Ishikawa (cell line): ENCODE data around the gene SIX1.

Source experiments
- CEBPB ChIP-seq: IDR thresholded peaks from 2 replicates; pipeline ENCODE4 v1.6.1; 2012
- CREB1 ChIP-seq: IDR thresholded peaks from 2 replicates; pipeline ENCODE4 v1.6.1; 2012; ENCODE audit warnings: low read depth
- EGR1 ChIP-seq: IDR thresholded peaks from 2 replicates; pipeline ENCODE4 v1.6.1; 2012
- EP300 ChIP-seq: IDR thresholded peaks from 2 replicates; pipeline ENCODE4 v1.6.1; 2012; ENCODE audit warnings: borderline replicate concordance
- FOXM1 ChIP-seq: IDR thresholded peaks from 2 replicates; pipeline ENCODE4 v1.6.1; 2012; ENCODE audit warnings: low read depth, borderline replicate concordance
- NFIC ChIP-seq: IDR thresholded peaks from 2 replicates; pipeline ENCODE4 v1.6.1; 2012
- RAD21 ChIP-seq: IDR thresholded peaks from 2 replicates; pipeline ENCODE4 v1.6.1; 2012; ENCODE audit warnings: low read depth
- TAF1 ChIP-seq: IDR thresholded peaks from 2 replicates; pipeline ENCODE4 v1.6.1; 2012; ENCODE audit warnings: low read depth, mild to moderate bottlenecking
- TCF12 ChIP-seq: IDR thresholded peaks from 2 replicates; pipeline ENCODE4 v1.6.1; 2012; ENCODE audit warnings: low read depth
- TEAD4 ChIP-seq: IDR thresholded peaks from 2 replicates; pipeline ENCODE4 v1.6.1; 2012
- YY1 ChIP-seq: IDR thresholded peaks from 2 replicates; pipeline ENCODE4 v1.6.1; 2012; ENCODE audit warnings: low read depth
- ZBTB7A ChIP-seq: IDR thresholded peaks from 2 replicates; pipeline ENCODE4 v1.6.1; 2012; ENCODE audit warnings: low read depth
- TF ChIP-seq, protein P1 (sequence below): IDR thresholded peaks from 2 replicates; pipeline ENCODE4 v1.6.1; 2012; ENCODE audit warnings: low read depth, mild to moderate bottlenecking
- TF ChIP-seq, protein P2 (sequence below): IDR thresholded peaks from 2 replicates; pipeline ENCODE4 v1.6.1; 2012
- TF ChIP-seq, protein P3 (sequence below): IDR thresholded peaks from 2 replicates; pipeline ENCODE4 v1.6.1; 2012

SIX1 gene

DNA sequence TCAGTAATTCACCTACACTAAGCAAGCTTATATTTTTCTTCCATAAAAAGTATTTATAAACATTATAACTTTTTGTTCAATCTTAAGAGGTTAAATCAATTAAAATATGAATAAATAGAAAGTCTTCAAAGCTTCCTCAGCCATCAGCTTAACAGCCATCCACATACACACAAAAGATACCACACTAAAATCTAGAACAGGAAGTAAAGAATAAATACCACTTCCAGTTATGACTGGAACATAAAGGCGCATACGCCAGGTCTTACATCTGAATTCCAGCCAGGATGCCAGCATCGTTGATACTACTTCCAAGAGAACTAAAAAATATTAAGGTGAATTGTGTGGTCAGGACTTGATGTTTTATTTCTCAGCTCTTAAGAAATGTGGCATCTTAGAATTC lies 17.0 kb downstream of the SIX1 start:
- no peak for TF ChIP-seq FOXM1

DNA sequence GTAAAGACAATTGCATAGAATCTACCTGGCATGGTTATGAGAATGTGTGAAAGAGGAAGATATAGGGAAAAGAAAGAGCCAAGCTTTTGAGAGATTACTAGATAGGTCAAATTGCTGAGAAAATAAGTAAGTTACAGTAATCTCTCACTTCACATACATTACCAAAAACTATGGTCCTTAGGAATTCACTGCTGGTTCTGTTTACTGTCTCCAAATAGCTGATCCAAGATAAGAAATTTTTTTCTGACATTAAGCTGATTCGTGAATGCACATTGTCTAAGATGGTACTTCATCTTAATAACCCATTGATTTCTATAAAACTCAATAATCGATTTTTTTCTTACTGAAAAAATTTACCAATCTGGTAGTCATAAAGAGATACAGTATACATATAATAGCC lies 17.4 kb downstream of the SIX1 start:
- TF ChIP-seq EGR1, result no peak
- TF ChIP-seq TEAD4, result no peak
- no peak for TF ChIP-seq CEBPB
- no peak for TF ChIP-seq YY1
- no peak for TF ChIP-seq TAF1
- TF ChIP-seq, protein P1, sequence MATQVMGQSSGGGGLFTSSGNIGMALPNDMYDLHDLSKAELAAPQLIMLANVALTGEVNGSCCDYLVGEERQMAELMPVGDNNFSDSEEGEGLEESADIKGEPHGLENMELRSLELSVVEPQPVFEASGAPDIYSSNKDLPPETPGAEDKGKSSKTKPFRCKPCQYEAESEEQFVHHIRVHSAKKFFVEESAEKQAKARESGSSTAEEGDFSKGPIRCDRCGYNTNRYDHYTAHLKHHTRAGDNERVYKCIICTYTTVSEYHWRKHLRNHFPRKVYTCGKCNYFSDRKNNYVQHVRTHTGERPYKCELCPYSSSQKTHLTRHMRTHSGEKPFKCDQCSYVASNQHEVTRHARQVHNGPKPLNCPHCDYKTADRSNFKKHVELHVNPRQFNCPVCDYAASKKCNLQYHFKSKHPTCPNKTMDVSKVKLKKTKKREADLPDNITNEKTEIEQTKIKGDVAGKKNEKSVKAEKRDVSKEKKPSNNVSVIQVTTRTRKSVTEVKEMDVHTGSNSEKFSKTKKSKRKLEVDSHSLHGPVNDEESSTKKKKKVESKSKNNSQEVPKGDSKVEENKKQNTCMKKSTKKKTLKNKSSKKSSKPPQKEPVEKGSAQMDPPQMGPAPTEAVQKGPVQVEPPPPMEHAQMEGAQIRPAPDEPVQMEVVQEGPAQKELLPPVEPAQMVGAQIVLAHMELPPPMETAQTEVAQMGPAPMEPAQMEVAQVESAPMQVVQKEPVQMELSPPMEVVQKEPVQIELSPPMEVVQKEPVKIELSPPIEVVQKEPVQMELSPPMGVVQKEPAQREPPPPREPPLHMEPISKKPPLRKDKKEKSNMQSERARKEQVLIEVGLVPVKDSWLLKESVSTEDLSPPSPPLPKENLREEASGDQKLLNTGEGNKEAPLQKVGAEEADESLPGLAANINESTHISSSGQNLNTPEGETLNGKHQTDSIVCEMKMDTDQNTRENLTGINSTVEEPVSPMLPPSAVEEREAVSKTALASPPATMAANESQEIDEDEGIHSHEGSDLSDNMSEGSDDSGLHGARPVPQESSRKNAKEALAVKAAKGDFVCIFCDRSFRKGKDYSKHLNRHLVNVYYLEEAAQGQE, result no peak
- TF ChIP-seq ZBTB7A, result no peak
- TF ChIP-seq NFIC, result no peak
- TF ChIP-seq RAD21, result no peak
- no peak for TF ChIP-seq CREB1
- TF ChIP-seq, protein P2, sequence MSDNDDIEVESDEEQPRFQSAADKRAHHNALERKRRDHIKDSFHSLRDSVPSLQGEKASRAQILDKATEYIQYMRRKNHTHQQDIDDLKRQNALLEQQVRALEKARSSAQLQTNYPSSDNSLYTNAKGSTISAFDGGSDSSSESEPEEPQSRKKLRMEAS, result no peak
- no peak for TF ChIP-seq FOXM1
- TF ChIP-seq EP300, result no peak

DNA sequence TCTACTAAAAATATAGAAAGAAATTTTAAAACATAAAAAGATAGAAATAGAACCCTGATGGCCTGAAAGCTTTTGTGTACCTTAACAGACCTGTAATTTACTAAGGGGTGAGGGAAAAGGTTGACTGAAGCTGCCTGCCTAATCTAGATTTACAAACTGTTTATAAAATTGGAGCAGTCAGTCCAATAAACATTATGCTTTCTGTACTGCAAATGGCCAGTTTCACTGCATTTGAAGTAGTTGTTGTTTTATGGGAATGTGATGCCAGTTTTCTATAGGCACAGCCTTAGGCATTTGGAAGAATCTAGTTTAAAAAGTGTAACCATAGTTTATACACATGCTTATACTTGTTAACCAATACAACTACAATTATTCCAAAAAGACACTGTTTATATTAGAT lies 19.1 kb downstream of the SIX1 start:
- TF ChIP-seq, protein P3, sequence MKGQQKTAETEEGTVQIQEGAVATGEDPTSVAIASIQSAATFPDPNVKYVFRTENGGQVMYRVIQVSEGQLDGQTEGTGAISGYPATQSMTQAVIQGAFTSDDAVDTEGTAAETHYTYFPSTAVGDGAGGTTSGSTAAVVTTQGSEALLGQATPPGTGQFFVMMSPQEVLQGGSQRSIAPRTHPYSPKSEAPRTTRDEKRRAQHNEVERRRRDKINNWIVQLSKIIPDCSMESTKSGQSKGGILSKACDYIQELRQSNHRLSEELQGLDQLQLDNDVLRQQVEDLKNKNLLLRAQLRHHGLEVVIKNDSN, result no peak
- TF ChIP-seq EGR1 (no peak), TCF12 (no peak), CEBPB (no peak), YY1 (no peak), RAD21 (no peak), NFIC (no peak), TEAD4 (no peak), TAF1 (no peak), CREB1 (no peak)
- TF ChIP-seq, protein P2, result no peak
- TF ChIP-seq, protein P1, result no peak

DNA sequence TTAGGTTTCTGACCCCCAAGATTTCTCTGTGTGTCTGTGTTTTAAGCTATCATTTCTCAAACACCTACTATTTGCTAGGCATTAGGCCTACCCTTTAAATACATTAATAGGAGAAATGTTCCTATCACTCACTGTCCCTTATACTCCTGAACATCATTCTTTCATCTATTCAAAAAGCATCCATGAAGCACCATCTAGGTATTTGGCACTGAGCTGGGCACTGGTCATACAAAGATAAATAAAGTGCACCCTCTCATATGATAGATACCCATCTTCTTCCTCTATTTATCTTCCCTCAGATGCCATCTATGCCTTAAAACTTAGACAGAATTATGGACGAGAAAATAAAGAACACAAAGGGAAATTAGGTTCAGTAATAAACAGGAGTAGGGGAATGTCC lies 20.4 kb downstream of the SIX1 start:
- TF ChIP-seq NFIC, result no peak

DNA sequence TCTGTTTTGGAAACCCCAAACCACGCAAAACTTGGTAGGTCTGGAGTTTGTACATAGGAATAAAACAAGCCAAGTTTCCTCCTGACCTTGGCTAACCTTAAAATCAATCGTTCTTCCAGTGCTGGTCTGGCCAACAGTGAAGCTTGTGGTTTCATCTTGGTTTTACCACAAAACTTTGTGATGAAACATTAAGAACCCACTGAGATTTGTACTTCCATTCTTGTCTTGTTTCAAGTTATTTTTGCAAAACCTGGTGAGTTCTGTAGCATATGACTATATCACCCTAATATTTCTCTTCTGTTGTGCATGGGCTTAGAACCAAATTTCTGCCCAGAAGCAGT lies 26.4 kb downstream of the SIX1 start:
- TF ChIP-seq FOXM1, result no peak
- TF ChIP-seq, protein P2, result no peak
- no peak for TF ChIP-seq TEAD4
- TF ChIP-seq TCF12, result no peak

DNA sequence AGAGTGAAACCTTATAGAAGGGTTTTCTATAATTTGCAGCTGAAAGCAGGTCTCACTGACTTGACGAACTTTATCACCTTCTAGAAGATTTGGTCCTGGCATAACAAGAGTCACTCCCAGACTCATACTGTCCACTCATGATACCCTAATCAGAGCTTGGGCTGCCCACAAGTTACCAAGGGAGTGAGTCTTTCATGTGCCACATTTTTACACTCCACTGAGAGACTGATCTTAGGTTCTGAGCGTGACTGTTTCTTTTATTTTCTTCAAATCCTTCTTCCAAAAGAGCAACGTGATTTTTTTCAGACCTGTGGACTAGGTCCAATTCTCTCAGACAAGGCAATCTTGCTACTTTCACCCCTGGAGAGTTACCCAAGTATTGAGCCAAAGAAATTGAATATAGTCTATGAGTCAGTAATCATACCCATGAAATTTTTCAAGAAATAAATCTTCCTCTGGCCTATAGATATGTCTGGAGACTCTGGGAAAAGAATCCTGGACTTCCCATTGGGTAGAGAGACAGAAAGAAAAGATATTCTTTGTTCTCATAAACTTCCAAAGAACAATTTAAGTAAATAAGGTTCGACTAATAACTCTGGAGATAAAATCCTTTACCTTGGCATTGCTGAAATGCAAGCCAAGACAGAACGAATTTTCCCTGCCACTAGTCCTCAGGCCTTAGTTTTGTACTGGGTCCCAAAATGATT lies 26.9 kb downstream of the SIX1 start:
- TF ChIP-seq, protein P1, result no peak
- TF ChIP-seq EP300 (no peak), YY1 (no peak), TAF1 (no peak), TCF12 (no peak), FOXM1 (no peak), TEAD4 (no peak), RAD21 (no peak), CEBPB (no peak), NFIC (no peak), ZBTB7A (no peak), CREB1 (no peak), EGR1 (no peak)
- TF ChIP-seq, protein P3, result no peak
- TF ChIP-seq, protein P2, result no peak
